Measurements from ENCODE around the gene ETNK2. TPM values are rescaled to one million over a fixed set of nuclear protein-coding genes. Genes with fewer than 3 reads are reported as not detected.

Gene ETNK2
- total RNA-seq, 4 donors from 2014 or later, result 2.3 to 23.9 (median 13.9) TPM

DNA sequence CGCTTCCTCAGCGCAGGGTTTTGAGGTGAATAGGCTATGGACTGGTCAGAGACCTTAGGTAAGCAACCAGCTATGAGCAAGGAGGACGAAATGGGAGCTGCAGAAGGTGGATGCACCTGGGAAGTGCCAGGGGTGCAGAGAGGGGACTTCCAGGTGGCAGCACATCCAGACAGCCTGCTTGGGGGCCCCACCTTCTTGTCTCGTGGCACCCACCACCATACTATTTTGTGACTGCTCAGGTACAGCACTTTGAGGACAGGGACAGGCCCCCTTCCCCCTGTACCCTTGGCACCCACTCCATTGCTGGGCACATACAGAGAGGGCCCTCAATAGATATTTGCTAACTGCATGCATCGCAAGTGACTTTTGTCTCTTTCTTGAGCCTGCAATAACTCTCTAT, 45.2 kb upstream of the ETNK2 start:
- Histone ChIP-seq H3K36me3 (no peaks in the 10 kb centered on the region), H3K27me3 (no peaks in the 10 kb centered on the region), H3K4me1 (no peaks in the 10 kb centered on the region), H3K9me3 (no peaks in the 10 kb centered on the region), H3K4me3 (no peak overlapping the region), H3K27ac (no peak overlapping the region)
- TF ChIP-seq POLR2A (IDR thresholded peaks at IDR 0.05), result no peak
- TF ChIP-seq, protein P1, sequence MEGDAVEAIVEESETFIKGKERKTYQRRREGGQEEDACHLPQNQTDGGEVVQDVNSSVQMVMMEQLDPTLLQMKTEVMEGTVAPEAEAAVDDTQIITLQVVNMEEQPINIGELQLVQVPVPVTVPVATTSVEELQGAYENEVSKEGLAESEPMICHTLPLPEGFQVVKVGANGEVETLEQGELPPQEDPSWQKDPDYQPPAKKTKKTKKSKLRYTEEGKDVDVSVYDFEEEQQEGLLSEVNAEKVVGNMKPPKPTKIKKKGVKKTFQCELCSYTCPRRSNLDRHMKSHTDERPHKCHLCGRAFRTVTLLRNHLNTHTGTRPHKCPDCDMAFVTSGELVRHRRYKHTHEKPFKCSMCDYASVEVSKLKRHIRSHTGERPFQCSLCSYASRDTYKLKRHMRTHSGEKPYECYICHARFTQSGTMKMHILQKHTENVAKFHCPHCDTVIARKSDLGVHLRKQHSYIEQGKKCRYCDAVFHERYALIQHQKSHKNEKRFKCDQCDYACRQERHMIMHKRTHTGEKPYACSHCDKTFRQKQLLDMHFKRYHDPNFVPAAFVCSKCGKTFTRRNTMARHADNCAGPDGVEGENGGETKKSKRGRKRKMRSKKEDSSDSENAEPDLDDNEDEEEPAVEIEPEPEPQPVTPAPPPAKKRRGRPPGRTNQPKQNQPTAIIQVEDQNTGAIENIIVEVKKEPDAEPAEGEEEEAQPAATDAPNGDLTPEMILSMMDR (IDR thresholded peaks at IDR 0.05), result no peak
- DNase-seq, result no peak
- intact Hi-C loops (cut with DNase I; ENCODE audit: low total_unique reads), result no loop called here

DNA sequence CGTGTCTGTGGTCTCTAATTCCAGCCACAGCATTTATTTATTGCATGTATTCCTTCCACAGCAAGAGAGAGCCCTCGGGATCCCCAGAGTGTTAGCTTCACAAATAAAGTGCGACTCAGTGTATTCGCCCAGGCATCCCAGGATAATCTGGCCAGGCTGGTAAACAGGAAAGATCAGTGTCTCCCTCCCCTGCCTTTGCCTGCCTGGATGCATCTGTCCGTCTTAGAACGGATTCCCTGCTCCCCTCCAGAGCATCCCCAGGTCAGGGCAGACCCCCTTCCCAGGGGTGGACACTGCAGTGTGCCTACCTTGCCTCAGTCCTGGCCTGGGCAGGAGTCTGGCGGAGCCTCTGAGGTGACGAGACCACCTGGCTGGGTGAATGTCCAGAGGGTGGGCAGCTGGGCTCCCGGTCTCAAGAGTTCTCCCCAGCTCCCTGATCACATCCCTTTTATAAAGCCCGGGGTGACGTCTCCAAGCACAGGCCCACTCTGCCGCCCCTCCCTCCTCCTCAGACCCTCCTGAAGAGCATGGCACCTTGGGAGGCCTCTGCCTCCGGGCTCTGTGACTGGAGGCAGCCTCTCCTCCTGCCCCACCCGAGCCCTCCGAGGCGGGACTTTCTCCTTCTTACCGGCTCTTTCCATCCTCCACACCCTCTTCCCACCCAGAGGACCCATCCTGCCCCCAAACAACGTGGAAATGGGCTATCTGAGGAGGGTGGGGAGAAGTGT, 44.4 kb upstream of the ETNK2 start, which contains the start of gene KISS1:
Gene KISS1, minus strand, starts transcription at position 424 of the 728 bp plus-strand sequence. CDS start 3,615 bp downstream, outside the sequence.
- intact Hi-C loops (cut with DNase I; ENCODE audit: low total_unique reads), result no loop called here
- DNase-seq, result no peak
- TF ChIP-seq, protein P1 (IDR thresholded peaks at IDR 0.05), result no peak
- TF ChIP-seq POLR2A (IDR thresholded peaks at IDR 0.05), result no peak
- Histone ChIP-seq H3K9me3 (no peaks in the 10 kb centered on the region), H3K27me3 (no peaks in the 10 kb centered on the region), H3K4me1 (no peaks in the 10 kb centered on the region), H3K36me3 (no peaks in the 10 kb centered on the region), H3K27ac (no peak within 1 kb of the TSS), H3K4me3 (no peak within 1 kb of the TSS)

DNA sequence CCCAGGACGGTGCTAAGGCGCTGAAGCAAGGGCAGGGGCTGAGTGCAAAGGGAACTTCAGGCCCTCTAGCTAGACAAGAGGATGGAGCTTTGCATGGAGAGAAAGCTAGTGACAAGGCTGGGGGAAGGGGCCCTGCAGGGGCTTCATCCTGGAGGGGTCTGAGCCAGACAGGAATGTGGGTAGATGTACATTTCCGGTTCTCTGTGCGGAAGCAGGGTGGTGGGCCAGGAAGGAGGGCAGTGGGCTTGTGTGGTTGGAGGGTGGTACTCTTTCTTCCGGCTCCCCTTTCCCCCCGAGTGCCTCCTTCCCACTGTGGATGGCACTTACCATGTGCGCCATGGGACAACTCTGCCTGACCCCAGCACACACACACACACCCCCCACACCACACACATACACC, 42.9 kb upstream of the ETNK2 start:
- H3K9me3 ChIP-seq, result no peaks in the 10 kb centered on the region
- peaks cover 0 to 1% of the 10 kb centered on the region in 2 donors for H3K4me1 ChIP-seq
- H3K27me3 ChIP-seq, result no peaks in the 10 kb centered on the region
- no peak for DNase-seq
- H3K4me3 ChIP-seq, result no peak overlapping the region
- intact Hi-C loops (cut with DNase I; ENCODE audit: low total_unique reads), result no loop called here
- H3K27ac ChIP-seq, result no peak overlapping the region
- H3K36me3 ChIP-seq, result no peaks in the 10 kb centered on the region
- TF ChIP-seq POLR2A (IDR thresholded peaks at IDR 0.05), result no peak

DNA sequence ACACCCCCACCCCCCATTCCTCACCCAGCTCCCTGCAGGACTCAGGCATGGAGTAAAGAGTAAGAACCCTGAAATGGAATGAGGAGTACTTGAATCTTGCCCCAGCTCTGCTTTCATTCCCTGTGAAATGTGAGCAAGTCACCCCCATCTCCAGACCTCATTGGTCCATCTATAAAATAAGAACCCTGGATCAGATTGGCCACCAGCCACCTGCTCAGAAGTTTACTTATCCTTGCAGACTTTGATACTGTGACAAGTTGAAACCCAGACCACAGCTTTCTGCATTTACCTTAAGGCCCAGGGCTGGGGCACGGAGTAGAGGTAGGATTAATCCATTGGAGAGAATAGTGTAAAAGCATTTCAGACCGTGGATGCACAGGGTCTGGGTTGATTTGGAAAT, 42.2 kb upstream of the ETNK2 start:
- Histone ChIP-seq H3K36me3 (no peaks in the 10 kb centered on the region), H3K27ac (no peak overlapping the region), H3K27me3 (no peaks in the 10 kb centered on the region), H3K9me3 (no peaks in the 10 kb centered on the region), H3K4me3 (no peak overlapping the region), H3K4me1 (peaks cover 0 to 4% of the 10 kb centered on the region in 2 donors)
- TF ChIP-seq POLR2A (IDR thresholded peaks at IDR 0.05), result no peak
- TF ChIP-seq, protein P1 (IDR thresholded peaks at IDR 0.05), result no peak
- intact Hi-C loops (cut with DNase I; ENCODE audit: low total_unique reads), result no loop called here
- no peak for DNase-seq

DNA sequence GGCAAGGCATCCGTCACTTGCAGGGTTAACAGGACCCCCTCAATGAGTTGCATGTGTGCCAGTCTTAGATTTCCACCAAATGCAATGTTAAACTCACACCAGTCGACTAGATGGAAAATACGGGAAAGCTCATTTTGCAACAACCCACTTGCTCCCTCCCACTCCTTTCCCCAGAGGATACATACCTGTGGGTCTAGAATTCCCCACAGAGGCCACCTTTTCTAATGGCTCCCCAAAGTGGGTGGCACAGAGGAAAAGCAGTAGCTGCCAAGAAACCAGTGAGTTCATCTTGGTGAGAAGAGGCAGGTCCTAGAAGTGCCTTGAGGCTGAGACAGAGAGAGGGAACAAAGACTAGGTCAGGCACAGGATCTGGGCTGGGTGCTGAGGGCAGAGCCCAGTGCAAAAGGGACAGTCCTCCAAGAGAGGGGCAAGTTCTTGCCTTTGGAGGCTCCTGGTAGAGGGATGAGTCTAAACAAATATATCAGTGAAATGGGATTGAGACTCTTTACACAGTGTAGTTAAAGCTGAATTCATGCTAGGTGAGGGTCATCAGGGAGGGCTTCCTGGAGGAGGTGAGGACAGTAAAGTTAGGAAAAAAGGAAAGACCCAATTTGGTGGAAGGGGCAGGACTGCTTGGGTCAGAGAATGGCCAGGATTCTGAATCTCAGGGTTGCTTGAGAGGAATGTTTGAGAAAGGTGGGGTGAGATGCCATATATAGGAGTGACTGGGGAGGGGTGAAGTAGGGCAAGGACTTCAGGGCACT, 40.9 kb upstream of the ETNK2 start:
- DNase-seq, result no peak
- no peaks in the 10 kb centered on the region for H3K27me3 ChIP-seq

More for the DNA sequence above, 40.9 kb upstream of the ETNK2 start:
- TF ChIP-seq, protein P1 (IDR thresholded peaks at IDR 0.05), result no peak
- no peak for TF ChIP-seq POLR2A (IDR thresholded peaks at IDR 0.05)
- Histone ChIP-seq H3K27ac (no peak overlapping the region), H3K4me3 (no peak overlapping the region), H3K4me1 (peaks cover 0 to 4% of the 10 kb centered on the region in 2 donors), H3K9me3 (no peaks in the 10 kb centered on the region), H3K36me3 (no peaks in the 10 kb centered on the region)
- intact Hi-C loops (cut with DNase I; ENCODE audit: low total_unique reads), result no loop called here

Data from uterus (tissue), 4 donors.